Neural cell (in vitro differentiated cells): Measurements from ENCODE around the gene BHLHE23. TPM values are rescaled to one million over a fixed set of nuclear protein-coding genes. Genes with fewer than 3 reads are reported as not detected.

Experiments used
- H2AFZ ChIP-seq: fragments of 200-600, 300-800 bp; sonication (generic), shearing (Covaris generic); 2 replicates; pipeline ENCODE4 v1.6.0; 2014; ENCODE audit warnings: low read depth, mild to moderate bottlenecking, antibody characterized with exemption, low read length, moderate library complexity
- H3F3A ChIP-seq: fragments of 200-600 bp; shearing (Covaris generic); 2 replicates; pipeline ENCODE4 v1.6.1; 2016; ENCODE audit warnings: mild to moderate bottlenecking, moderate library complexity, mixed read lengths, antibody characterized with exemption, low read length; ENCODE audit not compliant: insufficient read depth, poor library complexity, severe bottlenecking
- H3K27ac ChIP-seq: fragments of 200-600, 300-800 bp; sonication (generic), shearing (Covaris generic); 2 replicates; pipeline ENCODE4 v1.5.1; 2014; ENCODE audit warnings: mild to moderate bottlenecking, low read length, moderate library complexity
- H3K27me3 ChIP-seq: fragments of 300-800, 200-600 bp; sonication (generic), shearing (Covaris generic); 2 replicates; pipeline ENCODE4 v1.6.0; 2014; ENCODE audit warnings: mild to moderate bottlenecking, low read depth, low read length, moderate library complexity; ENCODE audit not compliant: insufficient read depth
- H3K36me3 ChIP-seq: fragments of 300-800, 200-600 bp; sonication (generic), shearing (Covaris generic); 2 replicates; pipeline ENCODE4 v1.5.1; 2014; ENCODE audit warnings: mild to moderate bottlenecking, antibody characterized with exemption, low read length, moderate library complexity; ENCODE audit not compliant: insufficient read depth
- H3K4me2 ChIP-seq: fragments of 300-800, 200-600 bp; sonication (generic), shearing (Covaris generic); 2 replicates; pipeline ENCODE4 v1.6.0; 2014; ENCODE audit warnings: mild to moderate bottlenecking, low read length
- H3K4me3 ChIP-seq: fragments of 300-800, 200-600 bp; sonication (generic), shearing (Covaris generic); 2 replicates; pipeline ENCODE4 v1.5.1; 2014; ENCODE audit warnings: mild to moderate bottlenecking, low read length, moderate library complexity
- H3K79me2 ChIP-seq: fragments of 200-600 bp; shearing (Covaris generic); replicated peaks from 2 replicates; pipeline ENCODE4 v1.6.0; 2014; ENCODE audit warnings: mild to moderate bottlenecking, low read length, moderate library complexity; ENCODE audit not compliant: insufficient read depth
- H3K9ac ChIP-seq: fragments of 300-800, 200-600 bp; sonication (generic), shearing (Covaris generic); 2 replicates; pipeline ENCODE4 v1.6.1; 2016; ENCODE audit warnings: mild to moderate bottlenecking, low read length, mixed read lengths
- H3K9me2 ChIP-seq: fragments of 200-600 bp; shearing (Covaris generic); 2 replicates; pipeline ENCODE4 v1.6.1; 2016; ENCODE audit warnings: mild to moderate bottlenecking, low read length, mixed read lengths; ENCODE audit not compliant: insufficient read depth
- H3K9me3 ChIP-seq: fragments of 200-600, 300-800 bp; sonication (generic), shearing (Covaris generic); 2 replicates; pipeline ENCODE4 v1.6.1; 2016; ENCODE audit warnings: mild to moderate bottlenecking, mixed run types, low read length, moderate library complexity, mixed read lengths
- H4K20me1 ChIP-seq: fragments of 200-600 bp; shearing (Covaris generic); 2 replicates; pipeline ENCODE4 v1.6.1; 2016; ENCODE audit warnings: mild to moderate bottlenecking, mixed run types; ENCODE audit not compliant: insufficient read depth
- EP300 ChIP-seq: fragments of 450-650 bp; conservative IDR thresholded peaks from 2 replicates; pipeline ENCODE4 v1.6.1; 2014; ENCODE audit warnings: antibody characterized with exemption, mild to moderate bottlenecking, moderate library complexity; ENCODE audit not compliant: poor library complexity, severe bottlenecking
- EZH2 ChIP-seq: fragments of 200-600, 300-800 bp; shearing (Covaris generic), sonication (generic); IDR thresholded peaks from 2 replicates; pipeline ENCODE4 v1.6.1; 2014; ENCODE audit warnings: antibody characterized with exemption, low read length, borderline replicate concordance, mild to moderate bottlenecking; ENCODE audit not compliant: insufficient read depth, poor library complexity, severe bottlenecking
- MXI1 ChIP-seq: fragments of 450-650 bp; conservative IDR thresholded peaks from 2 replicates; pipeline ENCODE4 v1.6.1; 2014; ENCODE audit warnings: antibody characterized with exemption, mild to moderate bottlenecking; ENCODE audit not compliant: poor library complexity, severe bottlenecking
- POLR2AphosphoS5 ChIP-seq: IDR thresholded peaks from 2 replicates; pipeline ENCODE4 v1.6.1; 2012
- RAD21 ChIP-seq: fragments of 450-650 bp; conservative IDR thresholded peaks from 2 replicates; pipeline ENCODE4 v1.6.1; 2014; ENCODE audit warnings: antibody characterized with exemption, mild to moderate bottlenecking, moderate library complexity
- REST ChIP-seq: IDR thresholded peaks from 2 replicates; pipeline ENCODE4 v1.6.1; 2012; ENCODE audit warnings: borderline replicate concordance
- SMC3 ChIP-seq: fragments of 450-650 bp; conservative IDR thresholded peaks from 2 replicates; pipeline ENCODE4 v1.6.1; 2014; ENCODE audit warnings: antibody characterized with exemption, mild to moderate bottlenecking, moderate library complexity; ENCODE audit not compliant: poor library complexity
- TAF1 ChIP-seq: IDR thresholded peaks from 2 replicates; pipeline ENCODE4 v1.6.1; 2012; ENCODE audit warnings: low read depth
- polyA plus RNA-seq: library from polyadenylated mRNA; depleted of rRNA; stranded (reverse); fragments of >200 nt; gene quantifications from 2 replicates; pipeline ENCODE4 v1.2.3, GENCODE V29; 2014
- TF ChIP-seq, protein P1 (sequence below): fragments of 450-650 bp; IDR thresholded peaks from 2 replicates; pipeline ENCODE4 v1.5.1; 2014; ENCODE audit warnings: antibody characterized with exemption, mild to moderate bottlenecking, moderate library complexity; ENCODE audit not compliant: poor library complexity, severe bottlenecking

Gene BHLHE23
- polyA plus RNA-seq, 1 donor from 2014 or later = not detected

- TF ChIP-seq POLR2AphosphoS5 (no peak), EP300 (no peak), RAD21 (no peak), SMC3 (no peak), REST (no peak), MXI1 (no peak), TAF1 (no peak), EZH2 (no peak)
- TF ChIP-seq, protein P1, sequence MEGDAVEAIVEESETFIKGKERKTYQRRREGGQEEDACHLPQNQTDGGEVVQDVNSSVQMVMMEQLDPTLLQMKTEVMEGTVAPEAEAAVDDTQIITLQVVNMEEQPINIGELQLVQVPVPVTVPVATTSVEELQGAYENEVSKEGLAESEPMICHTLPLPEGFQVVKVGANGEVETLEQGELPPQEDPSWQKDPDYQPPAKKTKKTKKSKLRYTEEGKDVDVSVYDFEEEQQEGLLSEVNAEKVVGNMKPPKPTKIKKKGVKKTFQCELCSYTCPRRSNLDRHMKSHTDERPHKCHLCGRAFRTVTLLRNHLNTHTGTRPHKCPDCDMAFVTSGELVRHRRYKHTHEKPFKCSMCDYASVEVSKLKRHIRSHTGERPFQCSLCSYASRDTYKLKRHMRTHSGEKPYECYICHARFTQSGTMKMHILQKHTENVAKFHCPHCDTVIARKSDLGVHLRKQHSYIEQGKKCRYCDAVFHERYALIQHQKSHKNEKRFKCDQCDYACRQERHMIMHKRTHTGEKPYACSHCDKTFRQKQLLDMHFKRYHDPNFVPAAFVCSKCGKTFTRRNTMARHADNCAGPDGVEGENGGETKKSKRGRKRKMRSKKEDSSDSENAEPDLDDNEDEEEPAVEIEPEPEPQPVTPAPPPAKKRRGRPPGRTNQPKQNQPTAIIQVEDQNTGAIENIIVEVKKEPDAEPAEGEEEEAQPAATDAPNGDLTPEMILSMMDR = no peak
- H2AFZ ChIP-seq = no peak overlapping the region
- peaks cover 3% of the 10 kb centered on the region for H3K9me3 ChIP-seq
- no peak overlapping the region for H3K4me2 ChIP-seq
- no peaks in the 10 kb centered on the region for H3K36me3 ChIP-seq
- H3K27me3 ChIP-seq = peaks cover 6% of the 10 kb centered on the region
- H3K4me3 ChIP-seq = no peak overlapping the region
- no peaks in the 10 kb centered on the region for H4K20me1 ChIP-seq
- H3K9ac ChIP-seq = no peak overlapping the region
- H3F3A ChIP-seq = no peaks in the 10 kb centered on the region
- H3K27ac ChIP-seq = no peak overlapping the region
- H3K79me2 ChIP-seq = no peaks in the 10 kb centered on the region
- no peaks in the 10 kb centered on the region for H3K9me2 ChIP-seq
Observed at GRCh38 chr20:63014710-63015109, 7.9 kb upstream of the BHLHE23 start.

DNA sequence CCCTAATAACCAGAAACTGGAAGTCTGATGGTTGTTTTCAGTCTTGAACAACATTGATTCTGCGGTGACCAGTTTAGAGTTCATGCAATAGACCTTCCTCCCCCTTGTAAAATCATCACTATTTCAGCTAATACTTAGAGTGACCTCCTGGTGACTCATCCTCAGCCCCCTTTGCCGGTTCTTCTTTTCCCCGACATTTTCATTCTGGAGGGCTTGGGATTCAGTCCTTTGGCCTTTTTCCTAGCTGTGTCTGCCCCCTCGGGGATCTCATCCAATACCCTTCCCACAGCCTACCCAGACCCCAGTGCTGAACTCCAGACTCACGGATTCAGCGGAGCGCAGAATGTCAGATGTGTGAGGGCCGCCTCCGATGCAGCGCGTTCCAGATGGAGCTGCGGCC is 7.5 kb upstream of the BHLHE23 start:
- peaks cover 6% of the 10 kb centered on the region for H3K27me3 ChIP-seq
- no peaks in the 10 kb centered on the region for H3K9me2 ChIP-seq
- H3K9ac ChIP-seq = no peak overlapping the region
- H3K36me3 ChIP-seq = no peaks in the 10 kb centered on the region
- H2AFZ ChIP-seq = no peak overlapping the region
- peaks cover 3% of the 10 kb centered on the region for H3K9me3 ChIP-seq
- no peaks in the 10 kb centered on the region for H3K79me2 ChIP-seq
- H3K27ac ChIP-seq = no peak overlapping the region
- H4K20me1 ChIP-seq = no peaks in the 10 kb centered on the region
- H3K4me2 ChIP-seq = no peak overlapping the region
- H3F3A ChIP-seq = no peaks in the 10 kb centered on the region
- TF ChIP-seq, protein P1 = no peak
- TF ChIP-seq EP300 = no peak
- TF ChIP-seq RAD21 = no peak
- no peak for TF ChIP-seq EZH2
- no peak for TF ChIP-seq TAF1
- no peak for TF ChIP-seq REST
- TF ChIP-seq SMC3 = no peak
- H3K4me3 ChIP-seq = no peak overlapping the region
